HG03558 (cell line): ENCODE results near the gene SERPINB11.
"Not testable (repeated sequence)": the region's sequence is repeated elsewhere in the genome, so short reads cannot be mapped to it uniquely, and the experiment has no call there.

Experiments used
- ATAC-seq: cut with Tn5 transposase; IDR thresholded peaks from one replicate; pipeline ENCODE4 v1.9.1; 2021; ENCODE audit warnings: moderate number of reproducible peaks; ENCODE audit not compliant: unreplicated experiment; ENCODE audit errors: extremely low read depth

Gene SERPINB11

DNA sequence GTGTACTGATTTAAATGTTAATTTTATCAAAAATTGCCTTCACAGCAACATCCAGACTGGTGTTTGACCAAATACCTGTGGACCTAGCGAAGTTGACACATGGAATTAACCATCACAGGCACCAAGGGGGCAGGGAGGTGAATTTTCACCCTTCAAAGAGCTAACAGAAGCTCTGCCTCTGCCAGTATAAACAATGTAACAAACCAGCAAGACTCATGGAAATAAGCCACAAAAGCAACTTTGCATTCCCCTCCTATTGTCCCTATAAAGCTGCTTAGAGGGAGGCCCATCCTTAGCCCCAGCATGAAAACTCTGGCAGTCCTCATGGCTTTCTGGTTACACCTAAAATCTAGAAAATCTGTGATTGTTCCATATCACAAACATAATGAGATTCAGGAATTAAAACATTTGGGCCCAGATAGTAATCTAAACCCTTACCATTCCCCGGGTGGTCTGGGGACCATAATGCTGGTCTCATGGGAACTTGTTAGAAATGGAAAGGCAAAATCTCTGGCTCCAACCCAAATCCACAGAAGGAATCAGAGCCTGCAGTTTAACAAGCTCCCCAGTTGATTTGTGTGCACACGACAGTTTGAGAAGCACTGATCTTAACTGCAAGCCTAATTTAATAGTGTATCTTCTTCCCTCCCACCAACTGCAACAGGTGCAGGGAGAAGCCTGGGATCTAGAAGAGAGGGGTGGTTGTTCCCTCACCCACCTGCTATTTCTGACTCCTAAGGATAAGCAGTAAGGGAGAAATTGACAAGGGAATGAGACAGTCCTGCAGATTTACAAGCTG is 23.1 kb downstream of the SERPINB11 start:
- no peak for ATAC-seq

DNA sequence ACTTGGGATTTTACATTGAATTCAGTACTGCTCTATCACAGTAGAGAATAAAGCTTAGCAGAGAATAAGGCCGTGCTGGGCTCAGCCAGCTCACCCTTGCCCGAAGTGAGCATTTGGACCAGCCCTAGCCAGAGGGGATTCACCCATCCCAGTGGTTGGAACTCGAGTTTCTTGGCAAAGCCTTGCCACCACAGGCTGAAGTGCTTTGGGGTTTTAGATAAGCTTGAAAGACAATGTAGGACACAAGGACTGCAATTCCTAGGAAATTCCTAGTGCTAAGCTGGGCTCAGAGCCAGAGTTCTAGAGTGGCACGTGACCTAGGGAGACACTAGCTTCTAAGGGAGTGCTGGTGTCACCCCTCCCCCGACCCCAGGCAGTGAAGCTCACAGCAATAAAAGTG is 28.0 kb downstream of the SERPINB11 start:
- no peak for ATAC-seq

DNA sequence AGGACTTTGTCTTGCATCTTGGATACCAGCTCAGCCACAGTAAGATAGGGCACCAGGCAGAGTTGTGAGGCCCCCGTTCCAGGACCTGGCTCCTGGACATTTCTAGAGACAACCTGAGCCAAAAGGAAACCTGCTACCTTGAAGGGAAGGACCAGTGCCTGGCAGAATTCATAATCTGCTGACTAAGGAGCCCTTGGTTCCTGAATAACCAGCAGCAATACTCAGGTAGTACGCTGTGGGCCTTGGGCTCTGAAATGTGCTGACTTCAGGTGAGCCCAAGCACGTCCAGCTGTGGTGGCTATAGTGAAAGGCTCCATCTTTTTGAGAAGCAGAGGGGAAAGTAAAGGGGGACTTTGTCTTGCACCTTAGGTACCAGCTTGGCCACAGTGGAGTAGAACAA is 28.5 kb downstream of the SERPINB11 start:
- ATAC-seq = no peak

DNA sequence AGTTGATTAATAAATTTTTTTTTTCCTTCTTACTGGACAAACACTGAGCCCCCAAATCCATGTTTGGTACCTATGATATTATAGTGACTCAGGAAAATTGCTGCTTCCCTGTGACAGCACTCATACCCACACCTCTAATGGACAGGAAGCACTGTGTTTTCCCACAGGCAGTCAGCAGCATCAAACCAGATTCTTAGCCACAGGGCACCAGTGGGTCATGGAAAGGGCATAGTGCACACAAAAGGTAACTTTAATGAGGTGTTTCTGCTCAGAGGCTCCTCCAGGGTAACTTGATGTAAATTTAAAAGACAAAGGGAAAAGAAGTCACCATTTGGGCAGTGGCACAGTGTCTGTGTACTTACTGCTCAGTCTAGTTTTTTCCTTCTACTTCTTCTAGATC is 34.1 kb downstream of the SERPINB11 start:
- no peak for ATAC-seq

DNA sequence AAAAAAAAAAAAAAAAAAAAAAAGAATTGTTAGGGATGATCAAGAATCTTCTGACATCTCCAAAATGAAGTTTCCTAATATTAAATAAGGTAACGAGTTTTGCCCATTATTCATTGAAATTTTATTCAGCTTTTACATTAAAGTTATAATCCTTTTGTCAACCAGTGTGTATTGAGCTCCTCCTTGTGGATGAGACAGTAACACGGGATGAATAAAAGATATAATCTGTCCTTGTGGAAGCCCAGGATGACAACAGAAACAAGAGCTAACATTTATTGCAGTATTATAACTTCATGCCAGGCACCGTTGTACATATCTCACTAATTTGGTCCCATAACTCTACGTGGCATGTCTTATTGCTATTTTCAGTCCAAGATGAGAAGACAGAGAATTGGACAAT is 39.0 kb downstream of the SERPINB11 start:
- no peak for ATAC-seq

DNA sequence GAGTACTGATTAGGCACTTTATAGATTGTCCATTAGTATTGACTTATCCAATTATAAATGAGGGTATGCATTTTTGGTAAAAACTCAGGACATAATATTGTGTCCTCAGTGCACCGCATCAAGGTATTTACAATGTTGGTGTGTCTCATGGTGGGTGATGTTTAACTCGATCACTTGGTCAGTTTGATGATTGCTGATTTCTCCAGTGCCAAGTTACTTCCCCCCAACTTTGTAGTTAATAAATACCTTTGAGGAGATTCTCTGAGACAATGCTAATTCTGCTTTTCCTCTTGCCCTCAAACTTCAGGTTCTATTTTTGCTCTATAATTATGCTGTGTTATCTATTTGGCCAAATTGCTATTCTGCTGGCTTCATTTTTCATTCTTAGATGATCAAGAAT is 44.2 kb downstream of the SERPINB11 start:
- ATAC-seq = no peak

DNA sequence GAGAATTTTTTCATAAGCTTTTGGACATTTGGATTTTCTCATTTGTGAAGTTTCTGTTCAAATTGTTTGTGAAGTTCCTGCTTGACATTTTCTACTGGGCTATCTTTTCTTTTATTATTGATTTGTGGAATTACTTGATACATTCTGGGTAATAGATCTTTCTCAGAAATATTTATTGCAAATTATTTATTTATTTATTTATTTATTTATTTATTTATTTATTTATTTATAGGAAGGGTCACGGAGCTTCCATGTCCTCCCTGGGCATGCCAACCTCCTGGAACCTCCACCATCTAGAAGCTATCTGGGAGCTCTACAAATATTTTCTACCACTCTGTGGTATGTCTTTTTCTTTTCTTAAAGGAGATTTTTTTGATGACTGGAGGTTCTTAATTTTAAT is 46.7 kb downstream of the SERPINB11 start:
- no peak for ATAC-seq

DNA sequence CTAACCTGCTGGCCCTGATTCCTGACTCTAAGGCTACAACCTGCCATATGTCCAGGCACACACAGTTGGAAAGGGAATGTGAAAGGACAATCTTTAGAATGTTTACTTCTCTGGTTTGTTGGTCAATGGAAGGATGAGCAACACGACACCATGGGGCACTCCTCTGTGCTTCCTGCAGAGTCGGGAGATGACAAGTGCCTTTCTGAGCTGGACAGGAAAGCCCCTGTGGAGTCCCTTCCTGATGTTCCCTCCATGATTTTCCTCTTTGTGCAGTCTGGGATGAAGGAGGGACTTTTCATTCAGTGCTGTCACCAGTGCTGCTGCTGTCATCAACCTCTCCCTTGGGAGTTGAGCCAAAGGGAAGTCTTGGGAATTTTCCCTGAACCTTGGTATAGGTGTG is 49.9 kb downstream of the SERPINB11 start:
- no peak for ATAC-seq

DNA sequence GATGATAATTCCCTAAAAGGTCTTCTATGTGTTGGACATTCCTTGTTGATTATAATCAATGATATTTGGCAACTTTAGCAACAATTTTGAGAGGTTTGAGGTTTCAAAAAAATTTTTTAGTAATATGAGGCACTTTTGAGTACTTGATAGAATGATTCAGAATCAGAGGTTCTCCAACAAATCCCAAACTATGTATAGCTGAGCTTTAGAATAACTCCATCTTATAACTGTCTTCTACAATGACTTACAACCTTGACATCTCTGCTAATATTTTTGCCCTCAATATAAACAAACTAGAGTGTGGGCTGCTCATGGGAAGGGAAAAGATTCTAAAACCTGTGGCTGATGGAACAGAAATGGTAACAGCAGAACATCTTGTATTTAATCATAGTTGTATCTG is 50.9 kb downstream of the SERPINB11 start:
- no peak for ATAC-seq

DNA sequence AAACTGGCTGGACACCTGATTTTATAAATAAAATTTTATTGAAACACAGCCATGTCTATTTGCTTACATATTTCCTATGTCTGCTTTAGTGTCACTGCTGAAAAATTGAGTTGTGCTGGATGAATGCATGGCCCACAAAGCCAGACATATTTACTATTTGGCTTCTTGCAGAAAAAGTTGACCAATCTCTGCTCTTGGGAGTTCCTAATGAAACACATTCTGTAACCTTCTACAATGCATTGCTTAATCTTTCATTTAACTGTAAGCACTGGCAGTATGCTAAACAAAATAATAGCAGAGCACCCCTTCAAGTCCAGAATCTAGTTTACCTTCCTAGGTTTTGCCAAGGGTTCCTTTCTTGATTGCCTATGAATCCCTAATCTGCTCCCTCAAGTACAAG is 54.8 kb downstream of the SERPINB11 start:
- ATAC-seq = no peak

DNA sequence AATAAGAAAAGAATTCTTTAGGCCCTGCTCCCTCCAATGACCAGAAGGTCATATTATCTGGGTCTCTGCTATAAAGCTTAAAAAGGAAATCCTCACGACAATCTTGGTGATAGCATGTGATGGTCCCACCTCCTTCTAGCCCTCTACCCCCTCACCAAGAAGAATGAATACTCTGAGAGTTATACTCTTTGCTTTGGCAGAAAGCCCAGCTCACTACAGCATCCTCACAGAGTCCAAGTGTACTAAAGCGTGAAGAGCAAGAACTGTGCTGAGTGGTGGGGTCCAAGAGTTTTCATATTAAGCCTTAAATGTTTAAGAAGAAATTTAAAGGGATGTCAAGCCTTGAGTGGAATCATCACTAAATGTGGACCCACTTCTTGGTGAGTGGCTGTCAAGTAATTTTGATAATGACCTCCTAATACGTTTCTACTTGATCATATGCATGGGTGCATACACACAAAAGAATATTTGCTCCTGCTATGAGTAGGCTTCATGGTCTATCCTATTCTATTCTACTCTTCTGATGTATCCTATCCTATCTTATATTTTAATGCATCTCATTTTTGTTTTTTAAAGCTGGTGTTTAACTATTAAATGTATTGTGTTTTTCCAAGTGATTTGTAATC is 56.0 kb downstream of the SERPINB11 start:
- ATAC-seq = no peak

DNA sequence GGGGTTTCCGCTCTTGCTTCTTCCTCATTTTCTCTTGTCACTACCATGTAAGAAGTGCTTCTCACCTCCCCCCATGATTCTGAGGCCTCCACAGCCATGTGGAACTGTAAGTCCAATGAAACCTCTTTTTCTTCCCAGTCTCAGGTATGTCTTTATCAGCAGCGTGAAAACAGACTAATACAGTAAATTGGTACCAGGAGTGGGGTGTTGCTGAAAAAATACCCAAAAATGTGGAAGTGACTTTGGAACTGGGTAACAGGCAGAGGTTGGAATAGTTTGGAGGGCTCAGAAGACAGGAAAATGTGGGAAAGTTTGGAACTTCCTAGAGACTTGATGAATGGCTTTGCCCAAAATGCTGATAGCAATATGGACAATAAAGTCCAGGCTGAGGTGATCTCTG is 57.0 kb downstream of the SERPINB11 start:
- ATAC-seq = not testable (repeated sequence)

DNA sequence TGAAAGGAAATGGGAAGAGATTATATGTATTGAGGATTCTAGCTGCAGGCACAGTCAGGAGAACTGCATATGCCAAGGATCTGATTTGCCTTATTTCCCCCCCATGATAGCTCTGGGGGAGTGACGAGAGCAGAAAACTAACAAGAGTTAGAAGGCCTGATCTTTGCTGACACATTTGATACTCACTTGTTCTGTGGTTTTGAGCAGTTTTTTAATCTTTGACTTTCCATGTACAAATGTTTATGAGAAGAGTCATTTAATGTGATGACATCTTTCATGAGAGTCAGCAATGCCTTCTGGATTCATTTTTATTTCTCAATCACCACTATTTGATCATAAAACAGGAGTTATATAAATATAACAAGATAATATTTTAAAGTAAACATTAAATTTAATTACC is 59.8 kb downstream of the SERPINB11 start:
- no peak for ATAC-seq

DNA sequence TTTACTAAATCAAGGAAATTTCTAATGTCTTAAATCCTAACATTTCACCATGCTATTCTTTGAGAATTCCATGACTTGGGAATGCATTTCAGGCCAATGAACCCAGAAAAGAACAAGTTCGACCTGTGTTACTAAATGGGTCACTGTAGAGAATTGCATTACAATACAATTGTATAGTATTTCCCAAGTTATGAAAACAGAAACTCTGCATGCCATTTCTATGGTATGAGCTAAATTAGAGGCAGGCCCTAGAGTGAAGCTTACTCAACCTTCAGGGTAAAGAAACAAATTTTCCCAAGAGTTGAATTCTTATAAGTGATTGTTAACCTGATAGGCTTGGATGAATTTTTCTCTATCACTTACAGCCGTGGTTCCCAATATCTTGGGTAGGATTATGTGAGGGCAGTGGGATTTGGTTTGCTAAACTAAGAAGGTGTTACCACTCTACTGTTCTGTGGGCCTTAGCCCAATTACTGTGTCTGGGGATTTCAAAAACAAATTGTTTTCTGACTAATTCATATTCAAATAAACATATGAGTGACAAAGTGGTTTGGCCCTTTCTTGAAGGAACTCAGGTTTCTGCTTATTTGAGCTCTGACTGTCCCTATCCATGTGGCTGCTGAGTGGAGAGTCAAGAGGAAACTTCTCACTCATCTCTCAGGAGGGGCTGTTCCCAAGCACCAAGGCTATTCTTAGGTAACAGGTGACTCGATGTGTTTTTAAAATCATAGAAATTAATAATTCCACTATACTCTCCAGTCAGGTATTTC is 61.3 kb downstream of the SERPINB11 start:
- no peak for ATAC-seq

DNA sequence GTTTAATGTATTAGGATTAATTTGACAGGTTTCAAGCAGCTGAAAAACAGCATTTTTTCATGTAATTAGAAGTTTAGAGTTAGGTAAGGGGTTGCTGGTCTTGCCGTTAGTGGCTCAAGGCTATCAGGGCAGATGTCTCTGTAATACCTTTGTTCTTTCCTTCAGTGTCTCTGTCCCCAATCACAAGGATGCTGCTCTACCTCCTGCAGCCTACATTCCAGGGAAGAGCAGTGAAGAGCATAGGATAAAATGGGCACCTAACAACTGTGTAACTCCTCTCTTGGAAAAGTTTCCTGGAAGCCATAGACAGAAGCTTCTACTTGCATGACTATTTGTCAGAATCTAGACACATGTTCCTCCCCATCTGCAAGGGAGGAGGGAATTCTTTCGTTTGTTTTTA is 63.1 kb downstream of the SERPINB11 start:
- no peak for ATAC-seq
